Endothelial cell of umbilical vein (primary cell): ENCODE data around the gene PRKCD. TPM values are rescaled to one million over a fixed set of nuclear protein-coding genes. Genes with fewer than 3 reads are reported as not detected.

ENCODE experiments used
- BruUV-seq: library from RNA; stranded (reverse); fragments of 400-500 nt; replicated peaks from 2 replicates; lab custom pipeline; 2021; lab: Mats Ljungman, UMichigan
- CTCF ChIA-PET: fragments of 300-600, 350-600 bp; sonication (Branson Sonifier 250); formaldehyde crosslinking; loops from one replicate; lab custom pipeline; 2021; ENCODE audit warnings: antibody characterized with exemption, inconsistent platforms; lab: Charles Lee
- POLR2A ChIA-PET: fragments of 300-600, 350-600 bp; sonication (Branson Sonifier 250); formaldehyde crosslinking; loops from one replicate; lab custom pipeline; 2021; ENCODE audit warnings: antibody characterized with exemption, inconsistent platforms; lab: Charles Lee
- DNase-seq: peaks from one replicate; pipeline ENCODE4 v3.0.0-alpha.2; 2011; ENCODE audit warnings: low read depth, low spot score
- FAIRE-seq: peaks from 2 replicates; lab custom pipeline; 2011; peaks lifted over from hg19 to GRCh38; lab: Jason Lieb, UNC
- H2AFZ ChIP-seq: 2 replicates; pipeline ENCODE4 v1.6.0; 2012; ENCODE audit warnings: low read depth, low read length, control low read depth, inconsistent platforms
- H3K27ac ChIP-seq: 2 replicates; pipeline ENCODE4 v1.5.1; 2011; ENCODE audit warnings: low read depth, mild to moderate bottlenecking, control low read depth, low read length, moderate library complexity; ENCODE audit not compliant: insufficient read depth
- H3K27me3 ChIP-seq, 2 experiments: 2 replicates each; pipeline versions ENCODE4 v1.6.0 to v1.6.1; 2011; ENCODE audit warnings: low read length in 2 of 2, mixed read lengths in 1 of 2; ENCODE audit not compliant: control insufficient read depth in 2 of 2, insufficient read depth in 2 of 2
- H3K36me3 ChIP-seq, 2 experiments: 2 replicates in 1 of 2; 3 replicates in 1 of 2; pipeline ENCODE4 v1.5.1; 2011; ENCODE audit warnings: low read length in 2 of 2, mild to moderate bottlenecking in 1 of 2, moderate library complexity in 1 of 2; ENCODE audit not compliant: control insufficient read depth in 2 of 2, insufficient read depth in 2 of 2; ENCODE audit errors: extremely low read depth in 1 of 2
- H3K4me1 ChIP-seq: 3 replicates; pipeline ENCODE4 v1.5.1; 2011; ENCODE audit warnings: mild to moderate bottlenecking, low read length; ENCODE audit not compliant: control insufficient read depth, insufficient read depth; ENCODE audit errors: extremely low read depth
- H3K4me2 ChIP-seq: 2 replicates; pipeline ENCODE4 v1.6.1; 2011; ENCODE audit warnings: low read length, control low read depth, mixed read lengths; ENCODE audit not compliant: insufficient read depth
- H3K4me3 ChIP-seq, 3 experiments: fragments of 200-600 bp in 1 of 3; sonication (generic), shearing (Covaris generic) in 1 of 3; replicated peaks in 1 of 3; 2 replicates each; pipeline ENCODE4 v1.5.1; 2011 to 2016; ENCODE audit warnings: control low read depth in 3 of 3, low read length in 3 of 3, mild to moderate bottlenecking in 2 of 3, inconsistent platforms in 1 of 3, low read depth in 1 of 3, moderate library complexity in 1 of 3; ENCODE audit not compliant: insufficient read depth in 1 of 3
- H3K79me2 ChIP-seq: 2 replicates; pipeline ENCODE4 v1.6.0; 2012; ENCODE audit warnings: low read length, inconsistent platforms; ENCODE audit not compliant: control insufficient read depth, insufficient read depth
- H3K9ac ChIP-seq: replicated peaks from 2 replicates; pipeline ENCODE3; 2011; ENCODE audit warnings: low read length, control low read depth; ENCODE audit not compliant: insufficient read depth; ENCODE audit errors: extremely low read depth
- H3K9me1 ChIP-seq: replicated peaks from 3 replicates; pipeline ENCODE4 v1.6.0; 2011; ENCODE audit warnings: mild to moderate bottlenecking, low read length; ENCODE audit not compliant: control insufficient read depth, insufficient read depth; ENCODE audit errors: extremely low read depth
- H3K9me3 ChIP-seq: replicated peaks from 2 replicates; pipeline ENCODE4 v1.5.1; 2012; ENCODE audit warnings: low read length, inconsistent platforms; ENCODE audit not compliant: control insufficient read depth, insufficient read depth
- H4K20me1 ChIP-seq: replicated peaks from 2 replicates; pipeline ENCODE3; 2011; ENCODE audit warnings: mild to moderate bottlenecking, low read length; ENCODE audit not compliant: control insufficient read depth, insufficient read depth; ENCODE audit errors: extremely low read depth
- CTCF ChIP-seq, 2 donors: IDR thresholded peaks; 1 replicate in 1 of 2; 2 replicates in 1 of 2; pipeline ENCODE4 v1.5.1; 2011; ENCODE audit warnings: low read length in 2 of 2, mild to moderate bottlenecking in 2 of 2, moderate library complexity in 2 of 2, control low read depth in 1 of 2, inconsistent platforms in 1 of 2, low read depth in 1 of 2; ENCODE audit not compliant: insufficient read depth in 1 of 2; ENCODE audit errors: extremely low read depth in 1 of 2
- EZH2 ChIP-seq: IDR thresholded peaks from 2 replicates; pipeline ENCODE4 v1.6.1; 2012; ENCODE audit warnings: borderline replicate concordance, low read depth, mild to moderate bottlenecking, moderate library complexity, low read length, inconsistent platforms; ENCODE audit not compliant: severe bottlenecking
- FOS ChIP-seq: IDR thresholded peaks from 2 replicates; pipeline ENCODE4 v1.6.1; 2011; ENCODE audit warnings: mild to moderate bottlenecking, low read length, moderate library complexity, borderline replicate concordance; ENCODE audit not compliant: insufficient read depth
- GATA2 ChIP-seq: IDR thresholded peaks from 2 replicates; pipeline ENCODE4 v1.7.0; 2011; ENCODE audit warnings: low read depth, mild to moderate bottlenecking, moderate library complexity, mixed read lengths, low read length; ENCODE audit not compliant: insufficient read length, insufficient read depth
- JUN ChIP-seq: IDR thresholded peaks from 2 replicates; pipeline ENCODE4 v1.6.1; 2011; ENCODE audit warnings: borderline replicate concordance, low read depth; ENCODE audit not compliant: insufficient read length, insufficient read depth
- MAX ChIP-seq: IDR thresholded peaks from 2 replicates; pipeline ENCODE4 v1.6.1; 2011; ENCODE audit not compliant: insufficient read depth, insufficient read length
- MYC ChIP-seq: IDR thresholded peaks from one replicate; pipeline ENCODE4 v1.6.1; 2011; ENCODE audit warnings: mild to moderate bottlenecking, low read depth, low read length
- POLR2A ChIP-seq: IDR thresholded peaks from 2 replicates; pipeline ENCODE4 v1.6.1; 2012; ENCODE audit warnings: low read depth, mild to moderate bottlenecking, control low read depth, low read length
- POLR2AphosphoS5 ChIP-seq: IDR thresholded peaks from 2 replicates; pipeline ENCODE4 v1.6.1; 2012; ENCODE audit warnings: low read depth, mild to moderate bottlenecking, control low read depth, low read length, moderate library complexity; ENCODE audit not compliant: insufficient read depth
- dilution Hi-C: fragments of 300-500 bp; cut with MboI; formaldehyde crosslinking; loops from one replicate; pipeline ENCODE4 v1.15.0; 2019; ENCODE audit warnings: low sequenced_read_pairs; ENCODE audit not compliant: extremely low pct_ligation_motif_present
- intact Hi-C: fragments of 100-400 bp; cut with micrococcal nuclease; formaldehyde crosslinking; loops from one replicate; pipeline ENCODE4 v1.10.0; 2022
- polyA plus RNA-seq, 4 experiments: library from polyadenylated mRNA; depleted of rRNA in 3 of 4; stranded (reverse) in 3 of 4; unstranded in 1 of 4; fragments of >200 nt; gene quantifications; 2 replicates each; pipeline versions ENCODE4 v1.2.1 to v1.2.3, GENCODE V29; 2011 to 2012; ENCODE audit warnings: missing spikeins in 1 of 4
- total RNA-seq: library from RNA; stranded (reverse); gene quantifications from 2 replicates; pipeline ENCODE4 v1.2.3, GENCODE V29; 2021

Gene PRKCD
- total and polyA plus RNA-seq, 2 donors (not counting 3 experiments of a cell fraction or from before 2014, with no cell fraction given) = 15.5 to 19.0 TPM

GRCh38 chr3:53186726-53187125 is 25.7 kb downstream of the PRKCD start:
- Histone ChIP-seq H3K79me2 (no peaks in the 10 kb centered on the region), H3K27me3 (no peaks in the 10 kb centered on the region), H4K20me1 (no peaks in the 10 kb centered on the region), H3K27ac (no peak overlapping the region), H3K4me1 (no peaks in the 10 kb centered on the region), H3K4me2 (no peak overlapping the region), H3K9me3 (no peaks in the 10 kb centered on the region), H3K36me3 (peaks cover 0 to 6% of the 10 kb centered on the region in 2 experiments), H3K9ac (no peak overlapping the region), H3K9me1 (no peaks in the 10 kb centered on the region), H3K4me3 (no peak overlapping the region), H2AFZ (no peak overlapping the region)
- POLR2A ChIA-PET = no interaction called here
- CTCF ChIA-PET = interaction anchor here (1.3 kb wide), 1 partner anchor 10 kb away, joined by 3 read pairs; no protein-coding TSS in a partner anchor
- DNase-seq (no peak), FAIRE-seq (no peak)
- dilution Hi-C loops (no loop called here), intact Hi-C loops (no loop called here)
- no TSS peak for BruUV-seq
- no peak for TF ChIP-seq MAX
- no peak for TF ChIP-seq GATA2
- TF ChIP-seq JUN = no peak

DNA sequence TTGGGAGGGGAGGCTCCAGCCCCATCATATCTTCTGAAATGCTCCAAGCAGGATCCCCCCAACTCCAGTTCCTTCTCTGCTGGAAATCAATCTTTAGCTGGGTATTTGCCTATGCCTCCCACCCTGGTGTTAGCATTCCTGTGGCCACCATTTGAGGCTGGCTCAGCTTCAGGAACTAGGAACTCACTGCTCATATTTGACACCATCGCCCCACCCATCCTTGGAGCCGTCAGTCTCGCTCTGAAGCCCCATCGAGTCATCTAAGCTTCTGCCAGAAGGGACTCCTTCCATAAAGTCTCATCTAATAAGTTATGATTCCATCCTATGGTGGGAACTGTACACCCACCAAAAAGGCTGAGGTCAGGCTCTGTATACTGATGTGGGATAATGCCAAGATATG is 26.4 kb downstream of the PRKCD start:
- Histone ChIP-seq H3K79me2 (no peaks in the 10 kb centered on the region), H3K9me3 (no peaks in the 10 kb centered on the region), H3K9ac (no peak overlapping the region), H3K4me2 (no peak overlapping the region), H2AFZ (no peak overlapping the region), H3K4me1 (no peaks in the 10 kb centered on the region), H4K20me1 (no peaks in the 10 kb centered on the region), H3K9me1 (no peaks in the 10 kb centered on the region), H3K27ac (no peak overlapping the region), H3K27me3 (no peaks in the 10 kb centered on the region), H3K4me3 (no peak overlapping the region), H3K36me3 (peaks cover 0 to 3% of the 10 kb centered on the region in 2 experiments)
- intact Hi-C loops = no loop called here
- ChIA-PET CTCF (interaction anchor here (1.3 kb wide), 1 partner anchor 9 kb away, joined by 3 read pairs; no protein-coding TSS in a partner anchor), POLR2A (no interaction called here)
- FAIRE-seq = no peak
- DNase-seq = no peak
- TF ChIP-seq FOS = no peak
- TF ChIP-seq POLR2A = no peak
- no peak for TF ChIP-seq GATA2
- TF ChIP-seq MYC = no peak
- TF ChIP-seq CTCF (IDR thresholded peaks at IDR 0.05; ENCODE audit: extremely low read depth in 1 of 2, insufficient read depth in 1 of 2, low read depth in 1 of 2, low read length in 2 of 2) = no peak
- TF ChIP-seq JUN = no peak
- no peak for TF ChIP-seq POLR2AphosphoS5
- TF ChIP-seq MAX = no peak
- no peak for TF ChIP-seq EZH2
- BruUV-seq = no TSS peak
- dilution Hi-C loops = no loop called here
